WI38 (cell line): ENCODE measurements around the gene ATP2C2.

ENCODE experiments used
- H3K4me3 ChIP-seq: 2 replicates; pipeline ENCODE4 v1.5.1; 2011; ENCODE audit warnings: low read depth, mild to moderate bottlenecking, control low read depth, low read length
- CTCF ChIP-seq: IDR thresholded peaks from 2 replicates; pipeline ENCODE4 v1.5.1; 2012; ENCODE audit warnings: low read depth, mild to moderate bottlenecking, control low read depth, low read length

ATP2C2 gene

GRCh38 chr16:84495506-84495905, 127.2 kb downstream of the ATP2C2 start:
- no peak overlapping the region for H3K4me3 ChIP-seq
- TF ChIP-seq CTCF = no peak

GRCh38 chr16:84496991-84497390, 128.7 kb downstream of the ATP2C2 start:
- no peak for TF ChIP-seq CTCF
- no peak overlapping the region for H3K4me3 ChIP-seq

- no peak for TF ChIP-seq CTCF
- H3K4me3 ChIP-seq = no peak overlapping the region
Measured at GRCh38 chr16:84497418-84498222, 129.3 kb downstream of the ATP2C2 start.

GRCh38 chr16:84498223-84498610, 129.9 kb downstream of the ATP2C2 start:
- TF ChIP-seq CTCF = no peak
- H3K4me3 ChIP-seq = no peak overlapping the region

GRCh38 chr16:84498859-84499620, 130.7 kb downstream of the ATP2C2 start:
- H3K4me3 ChIP-seq = no peak overlapping the region
- no peak for TF ChIP-seq CTCF

- H3K4me3 ChIP-seq = no peak overlapping the region
- TF ChIP-seq CTCF = no peak
Measured at GRCh38 chr16:84499638-84500037, 131.3 kb downstream of the ATP2C2 start.

GRCh38 chr16:84500531-84500930, 132.2 kb downstream of the ATP2C2 start:
- H3K4me3 ChIP-seq = no peak overlapping the region
- TF ChIP-seq CTCF = no peak
